H9 (cell line): ENCODE measurements around the gene SOX14. TPM values are rescaled to one million over a fixed set of nuclear protein-coding genes. Genes with fewer than 3 reads are reported as not detected.

Experiments used
- DNase-seq: peaks from one replicate; pipeline ENCODE4 v3.0.0-alpha.2; 2017
- H2AFZ ChIP-seq: one replicate; pipeline ENCODE4 v1.6.1; 2013; ENCODE audit warnings: mild to moderate bottlenecking, low read length, control low read depth, moderate library complexity
- H2AK5ac ChIP-seq: 2 replicates; pipeline ENCODE4 v1.6.1; 2013; ENCODE audit warnings: low read length, control low read depth, mixed read lengths; ENCODE audit not compliant: insufficient read length
- H2BK120ac ChIP-seq: one replicate; pipeline ENCODE4 v1.6.1; 2013; ENCODE audit warnings: low read depth, mild to moderate bottlenecking, low read length, control low read depth, inconsistent platforms; ENCODE audit not compliant: poor library complexity, severe bottlenecking
- H2BK12ac ChIP-seq: 2 replicates; pipeline ENCODE4 v1.6.1; 2013; ENCODE audit warnings: low read length, control low read depth, mixed read lengths, low read depth; ENCODE audit not compliant: insufficient read length
- H2BK15ac ChIP-seq: 2 replicates; pipeline ENCODE4 v1.6.1; 2013; ENCODE audit warnings: low read depth, low read length, control low read depth
- H2BK20ac ChIP-seq: one replicate; pipeline ENCODE4 v1.6.1; 2013; ENCODE audit warnings: low read depth, mild to moderate bottlenecking, low read length, control low read depth, inconsistent platforms; ENCODE audit not compliant: poor library complexity, severe bottlenecking
- H2BK5ac ChIP-seq: 2 replicates; pipeline ENCODE4 v1.6.1; 2013; ENCODE audit warnings: low read length, control low read depth, mixed read lengths; ENCODE audit not compliant: insufficient read length
- H3K14ac ChIP-seq: 2 replicates; pipeline ENCODE4 v1.6.1; 2013; ENCODE audit warnings: low read length, control low read depth; ENCODE audit not compliant: insufficient read depth
- H3K18ac ChIP-seq: 2 replicates; pipeline ENCODE4 v1.6.1; 2013; ENCODE audit warnings: low read depth, mild to moderate bottlenecking, mixed read lengths, low read length, control low read depth; ENCODE audit not compliant: insufficient read length
- H3K23ac ChIP-seq: 2 replicates; pipeline ENCODE4 v1.6.1; 2013; ENCODE audit warnings: low read length, control low read depth, mixed read lengths, low read depth; ENCODE audit not compliant: insufficient read length
- H3K23me2 ChIP-seq: 2 replicates; pipeline ENCODE4 v1.6.1; 2013; ENCODE audit warnings: low read depth, mild to moderate bottlenecking, mixed read lengths, low read length, control low read depth; ENCODE audit not compliant: insufficient read length, poor library complexity, severe bottlenecking
- H3K27ac ChIP-seq: 2 replicates; pipeline ENCODE4 v1.5.1; 2013; ENCODE audit warnings: low read length, control low read depth, mixed read lengths, low read depth; ENCODE audit not compliant: insufficient read length
- H3K27me3 ChIP-seq: 2 replicates; pipeline ENCODE4 v1.6.1; 2013; ENCODE audit warnings: low read length, control low read depth, inconsistent platforms; ENCODE audit not compliant: insufficient read depth
- H3K4ac ChIP-seq: 2 replicates; pipeline ENCODE4 v1.6.1; 2013; ENCODE audit warnings: low read depth, mild to moderate bottlenecking, control low read depth, inconsistent platforms, low read length, moderate library complexity
- H3K4me1 ChIP-seq: 2 replicates; pipeline ENCODE4 v1.6.1; 2013; ENCODE audit warnings: low read length, control low read depth, inconsistent platforms; ENCODE audit not compliant: insufficient read depth
- H3K4me2 ChIP-seq: 2 replicates; pipeline ENCODE4 v1.6.1; 2013; ENCODE audit warnings: low read length, control low read depth, mixed read lengths; ENCODE audit not compliant: insufficient read length, insufficient read depth
- H3K56ac ChIP-seq: 2 replicates; pipeline ENCODE4 v1.6.1; 2013; ENCODE audit warnings: low read depth, mild to moderate bottlenecking, mixed read lengths, low read length, control low read depth; ENCODE audit not compliant: insufficient read length
- H3K79me1 ChIP-seq: 2 replicates; pipeline ENCODE4 v1.6.1; 2013; ENCODE audit warnings: low read depth, mild to moderate bottlenecking, moderate library complexity, low read length, control low read depth, inconsistent platforms; ENCODE audit not compliant: insufficient read depth, poor library complexity, severe bottlenecking
- H3K79me2 ChIP-seq: 2 replicates; pipeline ENCODE4 v1.6.1; 2013; ENCODE audit warnings: low read length, control low read depth, inconsistent platforms; ENCODE audit not compliant: insufficient read depth
- H3K9ac ChIP-seq: 2 replicates; pipeline ENCODE4 v1.6.1; 2013; ENCODE audit warnings: low read length, control low read depth, mixed read lengths; ENCODE audit not compliant: insufficient read length; ENCODE audit errors: extremely low read depth
- H3K9me3 ChIP-seq: one replicate; pipeline ENCODE4 v1.6.1; 2013; ENCODE audit warnings: low read depth, low read length, inconsistent platforms; ENCODE audit not compliant: control insufficient read depth
- H3T11ph ChIP-seq: one replicate; pipeline ENCODE4 v1.6.1; 2013; ENCODE audit warnings: mild to moderate bottlenecking, low read length, control low read depth, inconsistent platforms
- H4K20me1 ChIP-seq: one replicate; pipeline ENCODE4 v1.6.1; 2013; ENCODE audit not compliant: control insufficient read depth, insufficient read length, insufficient read depth
- H4K5ac ChIP-seq: 2 replicates; pipeline ENCODE4 v1.6.1; 2013; ENCODE audit warnings: low read depth, mild to moderate bottlenecking, mixed read lengths, low read length, control low read depth; ENCODE audit not compliant: insufficient read length
- H4K8ac ChIP-seq: replicated peaks from 2 replicates; pipeline ENCODE4 v1.6.1; 2013; ENCODE audit warnings: low read length, control low read depth, mixed read lengths, low read depth; ENCODE audit not compliant: insufficient read length
- H4K91ac ChIP-seq: 2 replicates; pipeline ENCODE4 v1.6.1; 2013; ENCODE audit warnings: low read depth, mild to moderate bottlenecking, moderate library complexity, mixed read lengths, low read length, control low read depth; ENCODE audit not compliant: insufficient read length
- H3K27ac Mint-ChIP-seq, 3 experiments: 2 replicates in 2 of 3; 3 replicates in 1 of 3; pipeline ENCODE4 v1.8.0; 2020 to 2021; ENCODE audit warnings: mixed read lengths in 3 of 3, mild to moderate bottlenecking in 1 of 3, moderate library complexity in 1 of 3
- H3K27me3 Mint-ChIP-seq: 2 replicates; pipeline ENCODE4 v1.8.0; 2021; ENCODE audit warnings: low read depth, mild to moderate bottlenecking, moderate library complexity, mixed read lengths
- H3K36me3 Mint-ChIP-seq, 3 experiments: 2 replicates in 2 of 3; 3 replicates in 1 of 3; pipeline ENCODE4 v1.8.0; 2020 to 2021; ENCODE audit warnings: low read depth in 3 of 3, mixed read lengths in 3 of 3; ENCODE audit not compliant: insufficient read depth in 1 of 3
- H3K4me1 Mint-ChIP-seq, 2 experiments: 2 replicates each; pipeline ENCODE4 v1.8.0; 2020; ENCODE audit warnings: mixed read lengths in 2 of 2
- H3K4me3 Mint-ChIP-seq, 2 experiments: 2 replicates in 1 of 2; 3 replicates in 1 of 2; pipeline ENCODE4 v1.8.0; 2020 to 2021; ENCODE audit warnings: mild to moderate bottlenecking in 2 of 2, mixed read lengths in 2 of 2, moderate library complexity in 1 of 2
- H3K9me3 Mint-ChIP-seq, 2 experiments: 2 replicates in 1 of 2; 3 replicates in 1 of 2; pipeline ENCODE4 v1.8.0; 2020; ENCODE audit warnings: mild to moderate bottlenecking in 2 of 2, mixed read lengths in 2 of 2, moderate library complexity in 1 of 2
- CTCF ChIP-seq: fragments of 200-600 bp; sonication (generic); conservative IDR thresholded peaks from 3 replicates; pipeline ENCODE4 v1.8.0; 2021; ENCODE audit warnings: antibody characterized with exemption, mild to moderate bottlenecking
- WGBS: extraction: QIAGEN DNeasy Blood & Tissue Kit; methylation state at CpG from one replicate; pipeline ENCODE4 v1.1.7; 2013; ENCODE audit warnings: missing lambda C conversion rate, low lambda C conversion rate, mixed read lengths; ENCODE audit not compliant: insufficient read length; ENCODE audit errors: extremely low coverage; 5-methylcytosine and 5-hydroxymethylcytosine counted together
- total RNA-seq: library from RNA; stranded (reverse); gene quantifications from 2 replicates; pipeline ENCODE4 v1.2.1, GENCODE V29; 2021

The SOX14 gene
- total RNA-seq, 1 experiment from 2014 or later, result 0.57 TPM

- no peak overlapping the region for H4K8ac ChIP-seq
- no peaks in the 10 kb centered on the region; a peak in 1 of 5 replicates for H3K9me3 Mint-ChIP-seq
- no peaks in the 10 kb centered on the region for H3K27me3 ChIP-seq
- H2BK15ac ChIP-seq, result no peak overlapping the region
- no peak overlapping the region for H3K4me2 ChIP-seq
- no peak overlapping the region for H4K5ac ChIP-seq
- H3K4me3 Mint-ChIP-seq, result no peak overlapping the region
- H4K91ac ChIP-seq, result no peak overlapping the region
- no peak overlapping the region for H3T11ph ChIP-seq
- H3K18ac ChIP-seq, result no peak overlapping the region
- H3K79me1 ChIP-seq, result no peaks in the 10 kb centered on the region
- peaks cover 2% of the 10 kb centered on the region; the same call in 1 of the 2 replicates for H3K27me3 Mint-ChIP-seq
- H3K14ac ChIP-seq, result no peak overlapping the region
- H3K27ac Mint-ChIP-seq, result no peak overlapping the region
- peaks cover 11 to 26% of the 10 kb centered on the region in 2 experiments for H3K4me1 Mint-ChIP-seq
- no peak overlapping the region for H3K27ac ChIP-seq
- H3K9me3 ChIP-seq, result no peaks in the 10 kb centered on the region
- H3K23me2 ChIP-seq, result no peaks in the 10 kb centered on the region
- no peak overlapping the region for H2BK5ac ChIP-seq
- peaks cover 0 to 3% (median 2%) of the 10 kb centered on the region in 3 experiments; a peak in 1 of 7 replicates for H3K36me3 Mint-ChIP-seq
- no peaks in the 10 kb centered on the region for H4K20me1 ChIP-seq
- no peak overlapping the region for H3K56ac ChIP-seq
- H3K79me2 ChIP-seq, result no peaks in the 10 kb centered on the region
- H3K9ac ChIP-seq, result no peak overlapping the region
- H3K4me1 ChIP-seq, result no peaks in the 10 kb centered on the region; the same call in 1 of the 2 replicates
- H3K23ac ChIP-seq, result no peak overlapping the region
- no peak overlapping the region for H3K4ac ChIP-seq
- no peak overlapping the region for H2BK20ac ChIP-seq
- no CpG with 5 or more reads among the region's 3 CpGs for WGBS
- DNase-seq, result no peak
- H2AFZ ChIP-seq, result no peak overlapping the region
- no peak overlapping the region for H2BK120ac ChIP-seq
- no peak overlapping the region for H2BK12ac ChIP-seq
- no peak overlapping the region for H2AK5ac ChIP-seq
- TF ChIP-seq CTCF, result no peak
Measured at GRCh38 chr3:137796993-137797392, 32.9 kb downstream of the SOX14 start.
